ENCODE results near the gene HTRA3. TPM values are rescaled to one million over a fixed set of nuclear protein-coding genes. Genes with fewer than 3 reads are reported as not detected.
A peak's percentile ranks its signal among the peaks of the same experiment; 100 is the strongest.
"Not testable (repeated sequence)": the region's sequence is repeated elsewhere in the genome, so short reads cannot be mapped to it uniquely, and the experiment has no call there.

HTRA3 gene
- polyA plus RNA-seq, 4 donors, result 8.8 to 52.8 (median 13.6) TPM

- no peak for DNase-seq (ENCODE audit: low read depth in 4 of 4, low spot score in 3 of 4)
These were observed 67.0 kb downstream of the HTRA3 start for GRCh38 chr4:8336412-8337075.

- no peak for DNase-seq (ENCODE audit: low read depth in 4 of 4, low spot score in 3 of 4)
These were observed 68.9 kb downstream of the HTRA3 start for GRCh38 chr4:8338351-8338961.

- peak in 2 of 4 donors; percentile 39 to 40 for DNase-seq (ENCODE audit: low read depth in 4 of 4, low spot score in 3 of 4)
These were observed 71.3 kb downstream of the HTRA3 start for GRCh38 chr4:8340781-8341241.

- not testable (repeated sequence) for DNase-seq (ENCODE audit: low read depth in 4 of 4, low spot score in 3 of 4)
These were observed 71.7 kb downstream of the HTRA3 start for GRCh38 chr4:8341281-8341680.

- DNase-seq (ENCODE audit: low read depth in 4 of 4, low spot score in 3 of 4), result peak in 1 of 4 donors; percentile 46
These were observed 72.1 kb downstream of the HTRA3 start for GRCh38 chr4:8341691-8342090.

- no peak for DNase-seq (ENCODE audit: low read depth in 4 of 4, low spot score in 3 of 4)
These were observed 73.2 kb downstream of the HTRA3 start for GRCh38 chr4:8342651-8343261.

- no peak for DNase-seq (ENCODE audit: low read depth in 4 of 4, low spot score in 3 of 4)
These were observed 73.9 kb downstream of the HTRA3 start for GRCh38 chr4:8343262-8343966.

- no peak for DNase-seq (ENCODE audit: low read depth in 4 of 4, low spot score in 3 of 4)
These were observed 74.4 kb downstream of the HTRA3 start for GRCh38 chr4:8343967-8344331.

GRCh38 chr4:8344377-8344776, 74.8 kb downstream of the HTRA3 start:
- no peak for DNase-seq (ENCODE audit: low read depth in 4 of 4, low spot score in 3 of 4)

GRCh38 chr4:8345053-8345945, 75.7 kb downstream of the HTRA3 start:
- DNase-seq (ENCODE audit: low read depth in 4 of 4, low spot score in 3 of 4), result no peak

GRCh38 chr4:8345946-8346814, 76.6 kb downstream of the HTRA3 start:
- DNase-seq (ENCODE audit: low read depth in 4 of 4, low spot score in 3 of 4), result no peak

- DNase-seq (ENCODE audit: low read depth in 4 of 4, low spot score in 3 of 4), result no peak
These were observed 77.5 kb downstream of the HTRA3 start for GRCh38 chr4:8346838-8347605.

GRCh38 chr4:8347660-8348059, 78.1 kb downstream of the HTRA3 start:
- no peak for DNase-seq (ENCODE audit: low read depth in 4 of 4, low spot score in 3 of 4)

- no peak for DNase-seq (ENCODE audit: low read depth in 4 of 4, low spot score in 3 of 4)
These were observed 78.5 kb downstream of the HTRA3 start for GRCh38 chr4:8348071-8348470.

- not testable (repeated sequence) for DNase-seq (ENCODE audit: low read depth in 4 of 4, low spot score in 3 of 4)
These were observed 79.7 kb downstream of the HTRA3 start for GRCh38 chr4:8349236-8349635.

- DNase-seq (ENCODE audit: low read depth in 4 of 4, low spot score in 3 of 4), result no peak
These were observed 80.2 kb downstream of the HTRA3 start for GRCh38 chr4:8349664-8350236.

- no peak for DNase-seq (ENCODE audit: low read depth in 4 of 4, low spot score in 3 of 4)
These were observed 80.8 kb downstream of the HTRA3 start for GRCh38 chr4:8350352-8350751.

- no peak for DNase-seq (ENCODE audit: low read depth in 4 of 4, low spot score in 3 of 4)
These were observed 81.4 kb downstream of the HTRA3 start for GRCh38 chr4:8350841-8351461.

Measured in left renal pelvis (tissue), 4 donors.